PFSK-1 (cell line): ENCODE results near the gene RGS7.

Experiments used
- FOXP2 ChIP-seq: optimal IDR thresholded peaks from 2 replicates; pipeline ENCODE3; 2011; ENCODE audit warnings: borderline replicate concordance, control low read depth, inconsistent platforms; ENCODE audit not compliant: insufficient read depth; ENCODE audit errors: extremely low read length, extremely low read depth
- POLR2AphosphoS5 ChIP-seq: IDR thresholded peaks from 2 replicates; pipeline ENCODE4 v1.6.1; 2012; ENCODE audit warnings: low read depth, mild to moderate bottlenecking, control low read depth, low read length, moderate library complexity
- SIN3A ChIP-seq: IDR thresholded peaks from 2 replicates; pipeline ENCODE4 v1.6.1; 2012; ENCODE audit warnings: mild to moderate bottlenecking, low read length, moderate library complexity, borderline replicate concordance; ENCODE audit not compliant: insufficient read depth
- TAF1 ChIP-seq: IDR thresholded peaks from 2 replicates; pipeline ENCODE4 v1.6.1; 2012; ENCODE audit warnings: low read length, control low read depth, borderline replicate concordance; ENCODE audit not compliant: insufficient read depth
- TF ChIP-seq, protein P1 (sequence below), 2 experiments: IDR thresholded peaks; 2 replicates each; pipeline versions ENCODE4 v1.6.1 to v1.8.0; 2011 to 2012; ENCODE audit warnings: low read depth in 2 of 2, low read length in 2 of 2, control low read depth in 1 of 2, inconsistent platforms in 1 of 2, mild to moderate bottlenecking in 1 of 2, moderate library complexity in 1 of 2; ENCODE audit not compliant: insufficient read depth in 1 of 2

The RGS7 gene

DNA sequence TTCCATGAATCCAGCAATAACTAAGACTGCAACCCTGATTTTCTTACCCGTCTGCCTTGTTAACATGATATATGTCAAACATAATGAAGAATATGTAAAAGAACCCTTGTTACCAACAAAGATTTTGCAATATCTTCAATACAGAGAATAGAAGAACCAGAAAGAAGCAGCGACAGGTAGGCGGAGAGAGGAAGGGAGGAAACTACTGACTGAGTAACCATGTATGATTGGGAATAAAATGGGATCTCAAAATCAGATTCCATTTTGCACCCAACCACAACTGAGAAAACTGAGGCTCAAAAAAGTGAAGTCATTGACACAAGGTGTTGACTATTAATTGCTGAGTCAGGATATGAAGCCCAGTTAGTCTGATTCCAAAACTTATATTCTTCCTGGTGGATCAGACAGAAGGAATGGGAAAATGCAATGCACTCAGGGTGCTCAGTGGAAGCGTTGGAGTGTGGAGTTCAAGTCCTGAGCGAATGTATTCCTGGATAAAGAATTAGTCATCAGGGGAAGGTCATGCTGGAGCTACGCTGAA lies 451.7 kb downstream of the RGS7 start:
- TF ChIP-seq SIN3A (no peak), TAF1 (no peak)
- TF ChIP-seq, protein P1, sequence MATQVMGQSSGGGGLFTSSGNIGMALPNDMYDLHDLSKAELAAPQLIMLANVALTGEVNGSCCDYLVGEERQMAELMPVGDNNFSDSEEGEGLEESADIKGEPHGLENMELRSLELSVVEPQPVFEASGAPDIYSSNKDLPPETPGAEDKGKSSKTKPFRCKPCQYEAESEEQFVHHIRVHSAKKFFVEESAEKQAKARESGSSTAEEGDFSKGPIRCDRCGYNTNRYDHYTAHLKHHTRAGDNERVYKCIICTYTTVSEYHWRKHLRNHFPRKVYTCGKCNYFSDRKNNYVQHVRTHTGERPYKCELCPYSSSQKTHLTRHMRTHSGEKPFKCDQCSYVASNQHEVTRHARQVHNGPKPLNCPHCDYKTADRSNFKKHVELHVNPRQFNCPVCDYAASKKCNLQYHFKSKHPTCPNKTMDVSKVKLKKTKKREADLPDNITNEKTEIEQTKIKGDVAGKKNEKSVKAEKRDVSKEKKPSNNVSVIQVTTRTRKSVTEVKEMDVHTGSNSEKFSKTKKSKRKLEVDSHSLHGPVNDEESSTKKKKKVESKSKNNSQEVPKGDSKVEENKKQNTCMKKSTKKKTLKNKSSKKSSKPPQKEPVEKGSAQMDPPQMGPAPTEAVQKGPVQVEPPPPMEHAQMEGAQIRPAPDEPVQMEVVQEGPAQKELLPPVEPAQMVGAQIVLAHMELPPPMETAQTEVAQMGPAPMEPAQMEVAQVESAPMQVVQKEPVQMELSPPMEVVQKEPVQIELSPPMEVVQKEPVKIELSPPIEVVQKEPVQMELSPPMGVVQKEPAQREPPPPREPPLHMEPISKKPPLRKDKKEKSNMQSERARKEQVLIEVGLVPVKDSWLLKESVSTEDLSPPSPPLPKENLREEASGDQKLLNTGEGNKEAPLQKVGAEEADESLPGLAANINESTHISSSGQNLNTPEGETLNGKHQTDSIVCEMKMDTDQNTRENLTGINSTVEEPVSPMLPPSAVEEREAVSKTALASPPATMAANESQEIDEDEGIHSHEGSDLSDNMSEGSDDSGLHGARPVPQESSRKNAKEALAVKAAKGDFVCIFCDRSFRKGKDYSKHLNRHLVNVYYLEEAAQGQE (IDR thresholded peaks at IDR 0.05; ENCODE audit: insufficient read depth in 1 of 2, low read depth in 2 of 2, low read length in 2 of 2) = no peak

DNA sequence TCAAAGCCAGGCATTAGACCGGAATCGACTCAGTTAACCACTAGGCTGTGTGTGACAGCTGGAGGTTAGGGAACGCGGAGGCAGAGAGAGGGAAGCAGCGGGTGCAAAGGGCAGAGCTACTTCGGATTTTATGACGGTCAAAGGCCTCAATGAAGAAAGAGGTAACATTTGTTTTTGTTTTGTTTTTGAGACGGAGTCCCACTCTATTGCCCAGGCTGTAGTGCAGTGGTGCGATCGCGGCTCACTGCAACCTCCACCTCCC lies 468.3 kb downstream of the RGS7 start:
- TF ChIP-seq POLR2AphosphoS5 (no peak), SIN3A (no peak), FOXP2 (no peak), TAF1 (no peak)
- TF ChIP-seq, protein P1 (IDR thresholded peaks at IDR 0.05; ENCODE audit: insufficient read depth in 1 of 2, low read depth in 2 of 2, low read length in 2 of 2) = no peak

DNA sequence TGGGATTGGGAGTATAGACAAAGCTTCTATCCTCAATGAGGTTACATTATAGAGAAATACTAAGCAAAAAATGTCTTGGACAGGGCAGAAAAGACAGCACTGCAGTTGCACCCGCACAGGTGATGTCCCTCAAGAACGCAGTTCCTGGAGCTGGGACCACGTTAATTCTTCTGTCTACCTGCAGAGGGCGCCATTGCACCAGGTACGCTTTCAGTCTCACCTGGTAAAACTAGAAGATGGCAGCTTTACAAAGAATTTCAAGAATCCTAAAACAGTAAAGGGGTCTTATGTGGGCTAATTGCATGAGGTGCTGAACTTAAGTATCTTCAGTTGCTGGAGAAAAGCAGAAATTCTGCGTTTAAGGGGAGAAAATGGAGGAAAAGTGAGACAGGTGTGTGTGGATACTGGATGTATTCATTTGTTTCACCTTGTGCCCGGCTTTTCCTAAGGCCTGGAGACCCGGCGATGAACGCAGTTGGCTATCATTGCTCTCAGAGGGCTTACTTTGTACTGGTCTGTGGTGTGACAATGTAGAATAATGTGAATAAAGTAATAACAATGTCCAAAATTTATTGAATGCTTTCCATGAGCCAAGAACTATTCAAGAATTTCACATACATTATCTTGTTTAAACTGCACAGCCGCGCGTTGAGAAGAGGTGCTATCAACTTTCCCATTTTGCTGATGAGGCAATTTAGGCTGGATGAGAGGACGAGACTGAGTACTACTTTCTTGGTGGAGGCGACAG lies 468.8 kb downstream of the RGS7 start:
- TF ChIP-seq POLR2AphosphoS5 (no peak), FOXP2 (no peak), TAF1 (no peak), SIN3A (no peak)
- TF ChIP-seq, protein P1 (IDR thresholded peaks at IDR 0.05; ENCODE audit: insufficient read depth in 1 of 2, low read depth in 2 of 2, low read length in 2 of 2) = no peak

DNA sequence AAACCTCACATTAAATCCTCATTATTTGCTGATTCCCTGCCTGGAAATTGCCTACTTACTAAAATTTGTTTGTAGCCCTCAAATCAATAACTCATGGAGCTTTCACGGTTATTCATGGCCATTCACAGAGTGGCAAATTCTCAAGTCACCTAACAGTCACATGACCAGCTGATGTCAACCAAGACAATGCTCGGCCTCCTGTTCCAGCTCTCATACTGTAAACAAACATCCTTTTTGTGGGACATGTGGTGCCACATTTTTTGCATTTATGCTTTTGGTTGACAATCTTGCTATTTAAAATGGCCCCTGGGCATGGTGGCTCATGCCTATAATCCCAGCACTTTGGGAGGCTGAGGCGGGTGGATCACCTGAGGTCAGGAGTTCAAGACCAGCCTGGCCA lies 473.5 kb downstream of the RGS7 start:
- no peak for TF ChIP-seq FOXP2
- no peak for TF ChIP-seq POLR2AphosphoS5
- TF ChIP-seq TAF1 = no peak
- TF ChIP-seq, protein P1 (IDR thresholded peaks at IDR 0.05; ENCODE audit: insufficient read depth in 1 of 2, low read depth in 2 of 2, low read length in 2 of 2) = no peak
- no peak for TF ChIP-seq SIN3A

DNA sequence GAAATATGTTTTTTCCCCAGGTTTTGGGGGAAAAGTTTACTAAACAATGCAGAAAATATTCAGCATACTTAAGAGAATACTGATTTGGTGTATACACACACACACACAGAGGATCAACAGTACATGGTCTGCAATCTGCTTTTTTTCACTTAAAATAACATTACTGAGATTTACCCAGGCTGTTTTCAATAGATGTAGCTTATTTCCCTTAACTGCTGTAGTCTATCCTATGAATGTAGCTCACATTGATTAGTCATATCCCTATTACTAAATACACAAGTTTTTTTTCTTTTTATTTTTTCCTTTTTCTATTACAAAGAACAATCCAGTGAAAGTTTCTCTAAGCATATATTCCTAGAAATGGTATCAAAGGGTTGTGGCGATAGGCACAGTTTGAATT lies 478.4 kb downstream of the RGS7 start:
- TF ChIP-seq TAF1 (no peak), FOXP2 (no peak), POLR2AphosphoS5 (no peak), SIN3A (no peak)
- TF ChIP-seq, protein P1 (IDR thresholded peaks at IDR 0.05; ENCODE audit: insufficient read depth in 1 of 2, low read depth in 2 of 2, low read length in 2 of 2) = no peak
